ENCODE measurements around the gene CXCL6.

The CXCL6 gene

GRCh38 chr4:73836373-73837279 lies at the start of gene CXCL6:
TSS of gene CXCL6 (plus strand) at chr4:73836678. CDS start at chr4:73836751, 73 bp downstream.
- DNase-seq (ENCODE audit: low read depth), result no peak

- no peak for DNase-seq (ENCODE audit: low read depth)
These were observed 48.1 kb upstream of the CXCL6 start for GRCh38 chr4:73788411-73788810.

- no peak for DNase-seq (ENCODE audit: low read depth)
These were observed 37.6 kb upstream of the CXCL6 start for GRCh38 chr4:73798842-73799241.

GRCh38 chr4:73800206-73800605 lies 36.3 kb upstream of the CXCL6 start:
- no peak for DNase-seq (ENCODE audit: low read depth)

- no peak for DNase-seq (ENCODE audit: low read depth)
These were observed 34.8 kb upstream of the CXCL6 start for GRCh38 chr4:73801692-73802091.

- DNase-seq (ENCODE audit: low read depth), result no peak
These were observed 33.3 kb upstream of the CXCL6 start for GRCh38 chr4:73803213-73803612.

- DNase-seq (ENCODE audit: low read depth), result no peak
These were observed 26.3 kb upstream of the CXCL6 start for GRCh38 chr4:73810191-73810590.

- DNase-seq (ENCODE audit: low read depth), result no peak
These were observed 24.6 kb upstream of the CXCL6 start for GRCh38 chr4:73811841-73812240.

GRCh38 chr4:73814679-73815078 lies 21.8 kb upstream of the CXCL6 start:
- DNase-seq (ENCODE audit: low read depth), result no peak

- DNase-seq (ENCODE audit: low read depth), result no peak
These were observed 21.3 kb upstream of the CXCL6 start for GRCh38 chr4:73815145-73815544.

- DNase-seq (ENCODE audit: low read depth), result no peak
These were observed 19.7 kb upstream of the CXCL6 start for GRCh38 chr4:73816814-73817213.

GRCh38 chr4:73817341-73817740 lies 19.1 kb upstream of the CXCL6 start:
- DNase-seq (ENCODE audit: low read depth), result no peak

GRCh38 chr4:73821325-73821724 lies 15.2 kb upstream of the CXCL6 start:
- DNase-seq (ENCODE audit: low read depth), result no peak

- DNase-seq (ENCODE audit: low read depth), result no peak
These were observed 14.1 kb upstream of the CXCL6 start for GRCh38 chr4:73822389-73822788.

GRCh38 chr4:73822812-73823504 lies 13.5 kb upstream of the CXCL6 start:
- no peak for DNase-seq (ENCODE audit: low read depth)

- DNase-seq (ENCODE audit: low read depth), result no peak
These were observed 12.7 kb upstream of the CXCL6 start for GRCh38 chr4:73823760-73824159.

- DNase-seq (ENCODE audit: low read depth), result no peak
These were observed 7.5 kb upstream of the CXCL6 start for GRCh38 chr4:73828956-73829355.

GRCh38 chr4:73831569-73831968 lies 4.9 kb upstream of the CXCL6 start:
- DNase-seq (ENCODE audit: low read depth), result no peak

GRCh38 chr4:73832651-73833237 lies 3.7 kb upstream of the CXCL6 start:
- DNase-seq (ENCODE audit: low read depth), result no peak

GRCh38 chr4:73839071-73839470 lies 2.6 kb downstream of the CXCL6 start:
- no peak for DNase-seq (ENCODE audit: low read depth)

GRCh38 chr4:73839715-73840114 lies 3.2 kb downstream of the CXCL6 start:
- no peak for DNase-seq (ENCODE audit: low read depth)

GRCh38 chr4:73841243-73841925 lies 4.9 kb downstream of the CXCL6 start:
- DNase-seq (ENCODE audit: low read depth), result no peak

Data from T-helper 22 cell (primary cell).